ENCODE measurements around the gene GLRA3. TPM values are rescaled to one million over a fixed set of nuclear protein-coding genes. Genes with fewer than 3 reads are reported as not detected.

Gene GLRA3
- total and polyA plus RNA-seq, 2 of the 8 experiments (the other 6 are each of a cell fraction or from before 2014, with no cell fraction given), result 0.02 TPM; not detected in 1

- Histone ChIP-seq H3K9ac (replicated peaks in 1 of 4; ENCODE audit: extremely low read depth in 1 of 4, low read depth in 3 of 4, low read length in 3 of 4) (no peak overlapping the region), H4K5ac (ENCODE audit: insufficient read length, low read depth, low read length) (no peak overlapping the region), H3K27ac (ENCODE audit: low read depth, low read length) (no peak overlapping the region), H2BK120ac (replicated peaks; ENCODE audit: low read depth, low read length) (no peak overlapping the region), H3K23ac (ENCODE audit: insufficient read length) (no peak overlapping the region), H3K4me1 (replicated peaks in 1 of 4; ENCODE audit: control insufficient read depth in 3 of 4, insufficient read depth in 4 of 4, low read length in 3 of 4) (no peaks in the 10 kb centered on the region), H2AK5ac (ENCODE audit: low read depth, low read length) (no peak overlapping the region), H3K79me2 (ENCODE audit: control insufficient read depth in 1 of 2, insufficient read depth in 2 of 2, low read length in 2 of 2) (no peaks in the 10 kb centered on the region), H3K36me3 (ENCODE audit: control insufficient read depth in 2 of 4, insufficient read depth in 4 of 4, low read length in 3 of 4) (no peaks in the 10 kb centered on the region), H3K56ac (replicated peaks; ENCODE audit: insufficient read length, low read depth, low read length) (no peak overlapping the region), H2BK5ac (ENCODE audit: low read depth, low read length) (no peak overlapping the region), H2BK12ac (ENCODE audit: low read depth, low read length) (no peak overlapping the region), H4K91ac (replicated peaks; ENCODE audit: insufficient read length, low read length) (no peak overlapping the region), H4K20me1 (replicated peaks in 1 of 2; ENCODE audit: control insufficient read depth in 1 of 2, insufficient read depth in 2 of 2, low read length in 2 of 2) (no peaks in the 10 kb centered on the region), H3K9me3 (ENCODE audit: insufficient read depth in 2 of 2, low read depth in 1 of 2, low read length in 1 of 2) (peaks cover 9 to 12% of the 10 kb centered on the region in 2 experiments; a peak in 2 of 4 replicates), H2BK15ac (ENCODE audit: low read length) (no peak overlapping the region), H3K14ac (ENCODE audit: insufficient read length) (no peak overlapping the region), H3K4ac (replicated peaks; ENCODE audit: insufficient read length, low read depth, low read length) (no peak overlapping the region), H3K18ac (ENCODE audit: extremely low read depth, low read length) (no peak overlapping the region), H2BK20ac (ENCODE audit: low read length) (no peak overlapping the region), H3K4me3 (ENCODE audit: extremely low read depth in 1 of 4, insufficient read depth in 2 of 4, low read depth in 3 of 4, low read length in 4 of 4) (no peak overlapping the region), H3K79me1 (ENCODE audit: low read depth, low read length) (no peaks in the 10 kb centered on the region), H2AFZ (ENCODE audit: low read length) (no peak overlapping the region), H3K27me3 (replicated peaks in 1 of 4; ENCODE audit: control insufficient read depth in 3 of 4, extremely low read depth in 1 of 4, insufficient read depth in 3 of 4, low read length in 3 of 4) (no peaks in the 10 kb centered on the region), H3K23me2 (ENCODE audit: low read depth, low read length) (peaks cover 2% of the 10 kb centered on the region; the same call in 1 of the 2 replicates), H4K8ac (ENCODE audit: extremely low read depth, insufficient read depth, low read length) (no peak overlapping the region), H3K4me2 (ENCODE audit: insufficient read depth in 1 of 2, low read depth in 2 of 2, low read length in 2 of 2) (no peak overlapping the region)
- ChIA-PET CTCF (ENCODE audit: partially characterized antibody) (interaction anchor here (0.7 kb wide), 1 partner anchor 9 kb away, joined by 3 read pairs; no protein-coding TSS in a partner anchor), POLR2A (ENCODE audit: partially characterized antibody) (no interaction called here)
- FAIRE-seq (no peak), DNase-seq (ENCODE audit: low read depth in 1 of 2, low spot score in 2 of 2) (no peak)
- TF ChIP-seq CTCF (IDR thresholded peaks at IDR 0.05; ENCODE audit: control extremely low read depth in 1 of 3, insufficient read depth in 1 of 3, low read depth in 1 of 3, low read length in 3 of 3) (no peak), KDM1A (IDR thresholded peaks at IDR 0.05; ENCODE audit: borderline replicate concordance, low read length) (no peak), PHF8 (conservative IDR thresholded peaks at IDR 0.05; ENCODE audit: low read depth, low read length) (no peak)
These were observed 142.2 kb downstream of the GLRA3 start for GRCh38 chr4:174686826-174687225.

Measured in H1 (cell line).